Trophoblast cell (in vitro differentiated cells and primary cell): Measurements from ENCODE around the gene CCDC85C.

Source experiments
- DNase-seq, 2 donors: peaks; one replicate each; pipeline ENCODE4 v3.0.0-alpha.2; 2016
- H2AFZ ChIP-seq: 2 replicates; pipeline ENCODE4 v1.6.1; 2013; ENCODE audit warnings: low read length, moderate library complexity, mild to moderate bottlenecking; ENCODE audit not compliant: insufficient read depth, poor library complexity
- H2AK5ac ChIP-seq: 2 replicates; pipeline ENCODE4 v1.6.1; 2013; ENCODE audit warnings: mild to moderate bottlenecking, low read length
- H2BK120ac ChIP-seq: 2 replicates; pipeline ENCODE4 v1.6.1; 2013; ENCODE audit warnings: low read length, mild to moderate bottlenecking, moderate library complexity; ENCODE audit not compliant: insufficient read depth, poor library complexity
- H2BK12ac ChIP-seq: 2 replicates; pipeline ENCODE4 v1.6.1; 2013; ENCODE audit warnings: mild to moderate bottlenecking, low read length, moderate library complexity
- H2BK5ac ChIP-seq: 2 replicates; pipeline ENCODE4 v1.6.1; 2013; ENCODE audit warnings: low read length, low read depth, moderate library complexity, mild to moderate bottlenecking; ENCODE audit not compliant: poor library complexity
- H3K14ac ChIP-seq: 2 replicates; pipeline ENCODE4 v1.6.1; 2013; ENCODE audit warnings: mild to moderate bottlenecking, low read length
- H3K18ac ChIP-seq: 2 replicates; pipeline ENCODE4 v1.6.1; 2013; ENCODE audit warnings: mild to moderate bottlenecking, low read length
- H3K23ac ChIP-seq: 2 replicates; pipeline ENCODE4 v1.6.1; 2013; ENCODE audit warnings: low read length
- H3K27ac ChIP-seq: 2 replicates; pipeline ENCODE4 v1.5.1; 2013; ENCODE audit warnings: low read depth, mild to moderate bottlenecking, inconsistent platforms, low read length, moderate library complexity
- H3K27me3 ChIP-seq: 2 replicates; pipeline ENCODE4 v1.6.1; 2013; ENCODE audit warnings: inconsistent platforms, mild to moderate bottlenecking, low read length, moderate library complexity; ENCODE audit not compliant: insufficient read depth
- H3K36me3 ChIP-seq, 2 experiments: 1 replicate in 1 of 2; 2 replicates in 1 of 2; pipeline ENCODE4 v1.6.1; 2013; ENCODE audit warnings: low read length in 2 of 2, mild to moderate bottlenecking in 2 of 2, moderate library complexity in 1 of 2; ENCODE audit not compliant: insufficient read depth in 2 of 2, control insufficient read depth in 1 of 2
- H3K4ac ChIP-seq: 2 replicates; pipeline ENCODE4 v1.6.1; 2013; ENCODE audit warnings: low read depth, mild to moderate bottlenecking, low read length, moderate library complexity
- H3K4me1 ChIP-seq, 2 experiments: 1 replicate in 1 of 2; 2 replicates in 1 of 2; pipeline ENCODE4 v1.6.1; 2013; ENCODE audit warnings: low read length in 2 of 2, mild to moderate bottlenecking in 2 of 2, moderate library complexity in 1 of 2; ENCODE audit not compliant: insufficient read depth in 2 of 2, control insufficient read depth in 1 of 2
- H3K4me2 ChIP-seq: 2 replicates; pipeline ENCODE4 v1.6.1; 2013; ENCODE audit warnings: inconsistent platforms, mild to moderate bottlenecking, low read length, moderate library complexity
- H3K4me3 ChIP-seq: 2 replicates; pipeline ENCODE4 v1.5.1; 2013; ENCODE audit warnings: mild to moderate bottlenecking, low read depth, low read length, inconsistent platforms
- H3K79me1 ChIP-seq: one replicate; pipeline ENCODE4 v1.6.1; 2013; ENCODE audit warnings: low read length
- H3K79me2 ChIP-seq: 2 replicates; pipeline ENCODE4 v1.6.1; 2013; ENCODE audit warnings: low read length, mild to moderate bottlenecking; ENCODE audit not compliant: control insufficient read depth, insufficient read depth, poor library complexity
- H3K9ac ChIP-seq: 2 replicates; pipeline ENCODE4 v1.6.1; 2013; ENCODE audit warnings: mild to moderate bottlenecking, low read length
- H3K9me3 ChIP-seq: 2 replicates; pipeline ENCODE4 v1.6.1; 2013; ENCODE audit warnings: low read depth, mild to moderate bottlenecking, control low read depth, inconsistent platforms, low read length; ENCODE audit not compliant: insufficient read depth
- H4K12ac ChIP-seq: 2 replicates; pipeline ENCODE4 v1.6.1; 2013; ENCODE audit warnings: low read depth, mild to moderate bottlenecking, low read length, moderate library complexity
- H4K8ac ChIP-seq: 2 replicates; pipeline ENCODE4 v1.6.1; 2013; ENCODE audit warnings: low read depth, mild to moderate bottlenecking, low read length, moderate library complexity
- H4K91ac ChIP-seq: one replicate; pipeline ENCODE4 v1.6.1; 2013; ENCODE audit warnings: low read depth, mild to moderate bottlenecking, low read length, moderate library complexity
- WGBS: extraction: QIAGEN DNeasy Blood & Tissue Kit; methylation state at CpG from one replicate; pipeline ENCODE4 v1.1.7; 2013; ENCODE audit warnings: missing lambda C conversion rate; ENCODE audit not compliant: insufficient read length, insufficient coverage; ENCODE audit errors: extremely low coverage; 5-methylcytosine and 5-hydroxymethylcytosine counted together

Gene CCDC85C

GRCh38 chr14:99548871-99549515, 55.0 kb downstream of the CCDC85C start:
- Histone ChIP-seq H3K79me2 (no peaks in the 10 kb centered on the region), H3K4ac (no peak overlapping the region), H3K79me1 (no peaks in the 10 kb centered on the region), H3K23ac (no peak overlapping the region), H2BK5ac (no peak overlapping the region), H2BK120ac (no peak overlapping the region), H2BK12ac (no peak overlapping the region), H2AK5ac (no peak overlapping the region), H4K12ac (no peak overlapping the region), H3K9me3 (peaks cover 1% of the 10 kb centered on the region), H3K27me3 (no peaks in the 10 kb centered on the region), H3K14ac (no peak overlapping the region), H3K36me3 (no peaks in the 10 kb centered on the region), H2AFZ (no peak overlapping the region), H3K4me1 (peaks cover 0 to 2% of the 10 kb centered on the region in 2 experiments), H3K4me3 (no peak overlapping the region), H3K18ac (no peak overlapping the region), H3K4me2 (no peak overlapping the region), H3K27ac (no peak overlapping the region), H3K9ac (no peak overlapping the region), H4K91ac (no peak overlapping the region), H4K8ac (no peak overlapping the region)
- no CpG with 5 or more reads among the region's 10 CpGs for WGBS
- no peak for DNase-seq

- H2AFZ ChIP-seq, result no peak overlapping the region
- no peak overlapping the region for H2BK120ac ChIP-seq
- no peaks in the 10 kb centered on the region for H3K27me3 ChIP-seq
- H3K4me3 ChIP-seq, result no peak overlapping the region
- peaks cover 0 to 2% of the 10 kb centered on the region in 2 experiments for H3K4me1 ChIP-seq
- no peak overlapping the region for H3K23ac ChIP-seq
- no peaks in the 10 kb centered on the region for H3K79me1 ChIP-seq
- no peak overlapping the region for H2BK5ac ChIP-seq
- H4K91ac ChIP-seq, result no peak overlapping the region
- H4K8ac ChIP-seq, result no peak overlapping the region
- WGBS, result no CpG with 5 or more reads among the region's 18 CpGs
- no peak overlapping the region for H3K14ac ChIP-seq
- H3K9ac ChIP-seq, result no peak overlapping the region
- H3K27ac ChIP-seq, result no peak overlapping the region
- peaks cover 1% of the 10 kb centered on the region for H3K9me3 ChIP-seq
- no peak for DNase-seq
- H3K4ac ChIP-seq, result no peak overlapping the region
- H3K4me2 ChIP-seq, result no peak overlapping the region
- H3K79me2 ChIP-seq, result no peaks in the 10 kb centered on the region
- no peak overlapping the region for H2AK5ac ChIP-seq
- no peak overlapping the region for H3K18ac ChIP-seq
- H2BK12ac ChIP-seq, result no peak overlapping the region
- no peak overlapping the region for H4K12ac ChIP-seq
- no peaks in the 10 kb centered on the region for H3K36me3 ChIP-seq
Observed at GRCh38 chr14:99548255-99548654, 55.8 kb downstream of the CCDC85C start.

- no peak overlapping the region for H2AK5ac ChIP-seq
- H4K91ac ChIP-seq, result no peak overlapping the region
- H2BK120ac ChIP-seq, result no peak overlapping the region
- H4K8ac ChIP-seq, result no peak overlapping the region
- H3K9me3 ChIP-seq, result peaks cover 1% of the 10 kb centered on the region
- no CpG with 5 or more reads among the region's 13 CpGs for WGBS
- no peaks in the 10 kb centered on the region for H3K36me3 ChIP-seq
- no peak overlapping the region for H3K14ac ChIP-seq
- H3K4me1 ChIP-seq, result peaks cover 10 to 11% of the 10 kb centered on the region in 2 experiments
- H2AFZ ChIP-seq, result no peak overlapping the region
- H3K4me2 ChIP-seq, result no peak overlapping the region
- no peak overlapping the region for H3K23ac ChIP-seq
- no peak overlapping the region for H3K9ac ChIP-seq
- no peak overlapping the region for H4K12ac ChIP-seq
- H3K4ac ChIP-seq, result no peak overlapping the region
- H3K4me3 ChIP-seq, result no peak overlapping the region
- H3K27ac ChIP-seq, result no peak overlapping the region
- no peak overlapping the region for H3K18ac ChIP-seq
- H2BK5ac ChIP-seq, result no peak overlapping the region
- H3K79me1 ChIP-seq, result no peaks in the 10 kb centered on the region
- H2BK12ac ChIP-seq, result no peak overlapping the region
- H3K27me3 ChIP-seq, result no peaks in the 10 kb centered on the region
- peaks cover 3% of the 10 kb centered on the region for H3K79me2 ChIP-seq
- no peak for DNase-seq
Observed at GRCh38 chr14:99546234-99546879, 57.6 kb downstream of the CCDC85C start.

- WGBS, result no CpG with 5 or more reads among the region's 6 CpGs
- no peak overlapping the region for H3K18ac ChIP-seq
Observed at GRCh38 chr14:99545586-99545985, 58.4 kb downstream of the CCDC85C start.

More at GRCh38 chr14:99545586-99545985, 58.4 kb downstream of the CCDC85C start:
- no peaks in the 10 kb centered on the region for H3K79me1 ChIP-seq
- no peak for DNase-seq
- no peak overlapping the region for H3K4me3 ChIP-seq
- peaks cover 12 to 15% of the 10 kb centered on the region in 2 experiments for H3K4me1 ChIP-seq
- H3K27ac ChIP-seq, result no peak overlapping the region
- H3K4me2 ChIP-seq, result no peak overlapping the region
- no peaks in the 10 kb centered on the region for H3K36me3 ChIP-seq
- H3K9ac ChIP-seq, result no peak overlapping the region
- peaks cover 3% of the 10 kb centered on the region for H3K79me2 ChIP-seq
- no peak overlapping the region for H2BK120ac ChIP-seq
- no peak overlapping the region for H3K4ac ChIP-seq
- no peak overlapping the region for H4K91ac ChIP-seq
- no peak overlapping the region for H4K8ac ChIP-seq
- no peak overlapping the region for H2BK5ac ChIP-seq
- no peak overlapping the region for H2BK12ac ChIP-seq
- H3K9me3 ChIP-seq, result peaks cover 1% of the 10 kb centered on the region
- no peak overlapping the region for H3K14ac ChIP-seq
- no peak overlapping the region for H2AFZ ChIP-seq
- H3K27me3 ChIP-seq, result no peaks in the 10 kb centered on the region
- no peak overlapping the region for H4K12ac ChIP-seq
- no peak overlapping the region for H2AK5ac ChIP-seq
- H3K23ac ChIP-seq, result no peak overlapping the region
